ENCODE measurements around the gene LNPEP.

DNA sequence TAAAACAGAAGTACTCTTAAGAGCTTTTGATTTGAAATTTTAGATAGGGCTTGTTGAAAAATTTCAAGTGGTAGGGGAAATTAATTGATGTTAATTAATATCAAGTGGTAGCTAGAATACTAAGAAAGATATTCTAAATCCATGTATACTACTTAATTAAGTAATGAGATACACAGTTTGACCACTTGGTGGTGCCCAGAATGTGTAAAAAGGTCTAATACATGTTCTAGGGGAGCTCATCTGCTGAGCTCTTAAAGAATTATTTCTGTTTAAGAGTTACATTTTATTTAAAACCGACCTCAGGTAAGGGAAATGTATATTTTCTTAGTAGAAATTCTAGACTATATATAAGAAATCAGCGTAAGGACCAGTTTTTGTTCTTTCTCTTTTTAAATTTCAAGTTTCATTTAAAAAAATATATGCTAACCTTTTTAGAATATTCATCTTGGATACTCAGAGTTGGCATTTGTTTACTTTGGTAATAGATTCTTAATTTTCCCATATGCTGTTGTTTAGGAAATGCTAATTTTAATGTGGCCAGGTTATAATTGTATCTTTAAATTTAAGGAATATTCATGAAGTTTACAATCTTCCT is 61.5 kb downstream of the LNPEP start:
- TF ChIP-seq, protein P1, sequence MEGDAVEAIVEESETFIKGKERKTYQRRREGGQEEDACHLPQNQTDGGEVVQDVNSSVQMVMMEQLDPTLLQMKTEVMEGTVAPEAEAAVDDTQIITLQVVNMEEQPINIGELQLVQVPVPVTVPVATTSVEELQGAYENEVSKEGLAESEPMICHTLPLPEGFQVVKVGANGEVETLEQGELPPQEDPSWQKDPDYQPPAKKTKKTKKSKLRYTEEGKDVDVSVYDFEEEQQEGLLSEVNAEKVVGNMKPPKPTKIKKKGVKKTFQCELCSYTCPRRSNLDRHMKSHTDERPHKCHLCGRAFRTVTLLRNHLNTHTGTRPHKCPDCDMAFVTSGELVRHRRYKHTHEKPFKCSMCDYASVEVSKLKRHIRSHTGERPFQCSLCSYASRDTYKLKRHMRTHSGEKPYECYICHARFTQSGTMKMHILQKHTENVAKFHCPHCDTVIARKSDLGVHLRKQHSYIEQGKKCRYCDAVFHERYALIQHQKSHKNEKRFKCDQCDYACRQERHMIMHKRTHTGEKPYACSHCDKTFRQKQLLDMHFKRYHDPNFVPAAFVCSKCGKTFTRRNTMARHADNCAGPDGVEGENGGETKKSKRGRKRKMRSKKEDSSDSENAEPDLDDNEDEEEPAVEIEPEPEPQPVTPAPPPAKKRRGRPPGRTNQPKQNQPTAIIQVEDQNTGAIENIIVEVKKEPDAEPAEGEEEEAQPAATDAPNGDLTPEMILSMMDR (IDR thresholded peaks at IDR 0.05 in 2 of 3, conservative IDR thresholded peaks at IDR 0.05 in 1 of 3; ENCODE audit: control insufficient read depth in 2 of 3, extremely low read depth in 1 of 3, insufficient read depth in 1 of 3, low read depth in 3 of 3, low read length in 3 of 3), result peak; percentile 24 to 40 (median 40); a peak in 4 of 6 replicates
- TF ChIP-seq, protein P2, sequence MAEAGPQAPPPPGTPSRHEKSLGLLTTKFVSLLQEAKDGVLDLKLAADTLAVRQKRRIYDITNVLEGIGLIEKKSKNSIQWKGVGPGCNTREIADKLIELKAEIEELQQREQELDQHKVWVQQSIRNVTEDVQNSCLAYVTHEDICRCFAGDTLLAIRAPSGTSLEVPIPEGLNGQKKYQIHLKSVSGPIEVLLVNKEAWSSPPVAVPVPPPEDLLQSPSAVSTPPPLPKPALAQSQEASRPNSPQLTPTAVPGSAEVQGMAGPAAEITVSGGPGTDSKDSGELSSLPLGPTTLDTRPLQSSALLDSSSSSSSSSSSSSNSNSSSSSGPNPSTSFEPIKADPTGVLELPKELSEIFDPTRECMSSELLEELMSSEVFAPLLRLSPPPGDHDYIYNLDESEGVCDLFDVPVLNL (IDR thresholded peaks at IDR 0.05; ENCODE audit: low read depth, low read length), result no peak
- TF ChIP-seq POLR2A (IDR thresholded peaks at IDR 0.05; ENCODE audit: low read depth, low read length) (no peak), CHD2 (IDR thresholded peaks at IDR 0.05; ENCODE audit: borderline replicate concordance, low read depth, low read length) (no peak), GABPA (IDR thresholded peaks at IDR 0.05; ENCODE audit: low read depth) (no peak), TAF1 (IDR thresholded peaks at IDR 0.05; ENCODE audit: borderline replicate concordance, low read depth, low read length) (no peak), BRCA1 (IDR thresholded peaks at IDR 0.05; ENCODE audit: low read depth, low read length) (no peak), HDAC2 (IDR thresholded peaks at IDR 0.05) (no peak)

Data from GM12878 (cell line).